ENCODE data around the gene NPIPA1.
"Not testable (repeated sequence)": the region's sequence is repeated elsewhere in the genome, so short reads cannot be mapped to it uniquely, and the experiment has no call there.

DNA sequence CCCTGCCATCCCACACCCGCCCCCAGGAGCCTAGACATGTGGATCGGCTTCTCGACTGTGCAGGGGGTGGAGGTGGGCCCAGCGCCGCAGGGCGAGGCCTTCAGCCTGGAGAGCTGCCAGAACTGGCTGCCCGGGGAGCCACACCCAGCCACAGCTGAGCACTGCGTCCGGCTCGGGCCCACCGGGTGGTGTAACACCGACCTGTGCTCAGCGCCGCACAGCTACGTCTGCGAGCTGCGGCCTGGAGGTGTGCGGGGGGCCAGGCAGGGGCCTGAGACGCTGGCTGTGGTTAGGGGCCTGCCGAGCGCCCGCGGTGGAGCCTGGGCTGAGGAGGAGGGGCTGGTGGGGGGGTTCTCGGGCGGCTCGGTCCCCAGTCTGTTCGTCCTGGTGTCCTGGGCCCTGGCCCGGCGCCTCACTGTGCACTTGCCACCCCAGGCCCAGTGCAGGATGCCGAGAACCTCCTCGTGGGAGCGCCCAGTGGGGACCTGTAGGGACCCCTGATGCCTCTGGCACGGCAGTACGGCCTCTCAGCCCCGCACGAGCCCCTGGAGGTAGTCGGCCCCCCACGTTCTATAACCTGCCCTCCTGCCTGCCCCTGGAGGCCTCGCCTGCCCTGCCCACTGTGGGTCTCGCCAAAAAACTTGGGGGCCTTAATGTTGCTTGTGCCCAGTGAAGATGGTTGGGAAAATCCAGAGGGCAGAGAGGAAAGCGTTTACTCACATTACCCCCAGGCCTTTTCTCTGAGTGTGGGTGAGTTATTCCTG lies 17.2 kb upstream of the NPIPA1 start:
- TF ChIP-seq CTCF (conservative IDR thresholded peaks at IDR 0.05 in 1 of 2, IDR thresholded peaks at IDR 0.05 in 1 of 2; ENCODE audit: low read depth in 1 of 2, low read length in 2 of 2); EZH2 (IDR thresholded peaks at IDR 0.05; ENCODE audit: low read length, missing control alignments): not testable (repeated sequence)
